Measurements from ENCODE around the gene COL19A1. TPM values are rescaled to one million over a fixed set of nuclear protein-coding genes. Genes with fewer than 3 reads are reported as not detected.
"Not testable (repeated sequence)": the region's sequence is repeated elsewhere in the genome, so short reads cannot be mapped to it uniquely, and the experiment has no call there.

The COL19A1 gene
- total RNA-seq, 4 donors from 2014 or later, result 0.35 to 5.0 (median 0.62) TPM

GRCh38 chr6:69820018-69820417, 46.3 kb upstream of the COL19A1 start:
- DNase-seq, result no peak
- H3K9me3 ChIP-seq, result no peaks in the 10 kb centered on the region
- TF ChIP-seq POLR2A (IDR thresholded peaks at IDR 0.05), result no peak
- no peaks in the 10 kb centered on the region for H3K4me1 ChIP-seq
- no peak overlapping the region for H3K27ac ChIP-seq
- H3K27me3 ChIP-seq, result no peaks in the 10 kb centered on the region
- no peaks in the 10 kb centered on the region for H3K36me3 ChIP-seq
- H3K4me3 ChIP-seq, result no peak overlapping the region

GRCh38 chr6:69820438-69820837, 45.9 kb upstream of the COL19A1 start:
- H3K9me3 ChIP-seq, result no peaks in the 10 kb centered on the region
- H3K27me3 ChIP-seq, result no peaks in the 10 kb centered on the region
- H3K4me1 ChIP-seq, result no peaks in the 10 kb centered on the region
- DNase-seq, result no peak
- TF ChIP-seq POLR2A (IDR thresholded peaks at IDR 0.05), result no peak
- TF ChIP-seq CTCF (IDR thresholded peaks at IDR 0.05), result no peak
- no peaks in the 10 kb centered on the region for H3K36me3 ChIP-seq
- no peak overlapping the region for H3K27ac ChIP-seq
- H3K4me3 ChIP-seq, result no peak overlapping the region

GRCh38 chr6:69824355-69824754, 42.0 kb upstream of the COL19A1 start:
- H3K27me3 ChIP-seq, H3K4me3 ChIP-seq, H3K36me3 ChIP-seq, H3K9me3 ChIP-seq, H3K4me1 ChIP-seq, H3K27ac ChIP-seq, DNase-seq: not testable (repeated sequence)

GRCh38 chr6:69825904-69826303, 40.5 kb upstream of the COL19A1 start:
- H3K27me3 ChIP-seq, result no peaks in the 10 kb centered on the region
- DNase-seq, result no peak
- TF ChIP-seq POLR2A (IDR thresholded peaks at IDR 0.05), result no peak
- no peak for TF ChIP-seq CTCF (IDR thresholded peaks at IDR 0.05)

GRCh38 chr6:69827276-69827893, 39.0 kb upstream of the COL19A1 start:
- no peaks in the 10 kb centered on the region for H3K36me3 ChIP-seq
- DNase-seq, result no peak
- H3K4me1 ChIP-seq, result no peaks in the 10 kb centered on the region
- no peak overlapping the region for H3K27ac ChIP-seq
- TF ChIP-seq CTCF (IDR thresholded peaks at IDR 0.05), result no peak
- TF ChIP-seq POLR2A (IDR thresholded peaks at IDR 0.05), result no peak
- H3K27me3 ChIP-seq, result no peaks in the 10 kb centered on the region
- H3K4me3 ChIP-seq, result no peak overlapping the region
- H3K9me3 ChIP-seq, result no peaks in the 10 kb centered on the region

More at GRCh38 chr6:69825904-69826303, 40.5 kb upstream of the COL19A1 start:
- Histone ChIP-seq H3K4me3 (no peak overlapping the region), H3K27ac (no peak overlapping the region), H3K36me3 (no peaks in the 10 kb centered on the region), H3K4me1 (no peaks in the 10 kb centered on the region), H3K9me3 (no peaks in the 10 kb centered on the region)

- Histone ChIP-seq H3K27me3 (no peaks in the 10 kb centered on the region), H3K9me3 (no peaks in the 10 kb centered on the region), H3K4me3 (no peak overlapping the region), H3K4me1 (no peaks in the 10 kb centered on the region), H3K36me3 (no peaks in the 10 kb centered on the region), H3K27ac (no peak overlapping the region)
- DNase-seq, result no peak
- no peak for TF ChIP-seq POLR2A (IDR thresholded peaks at IDR 0.05)
- TF ChIP-seq CTCF (IDR thresholded peaks at IDR 0.05), result no peak
Observed at GRCh38 chr6:69832558-69832957, 33.8 kb upstream of the COL19A1 start.
